NCI-H526 (cell line): ENCODE data around the gene ZMYND11.
A peak's percentile ranks its signal among the peaks of the same experiment; 100 is the strongest.

Experiments
- DNase-seq, 2 experiments: peaks; one replicate each; lab custom pipeline; 2025; lab: John Stamatoyannopoulos, UW

The ZMYND11 gene

GRCh38 chr10:135132-135600 is at the start of gene ZMYND11:
ZMYND11 (plus strand) TSS chr10:135455; CDS start chr10:180013, 44,558 bp downstream.
- peak in 1 of 2 experiments; percentile 51 for DNase-seq

- no peak for DNase-seq
These were observed 49.2 kb upstream of the ZMYND11 start for GRCh38 chr10:86031-86430.

- no peak for DNase-seq
These were observed 47.8 kb upstream of the ZMYND11 start for GRCh38 chr10:87177-88080.

- DNase-seq, result no peak
These were observed 47.0 kb upstream of the ZMYND11 start for GRCh38 chr10:88253-88652.

- DNase-seq, result no peak
These were observed 46.0 kb upstream of the ZMYND11 start for GRCh38 chr10:89248-89647.

- DNase-seq, result no peak
These were observed 45.1 kb upstream of the ZMYND11 start for GRCh38 chr10:90161-90560.

GRCh38 chr10:91313-91712 is 43.9 kb upstream of the ZMYND11 start:
- DNase-seq, result no peak

GRCh38 chr10:92153-92552 is 43.1 kb upstream of the ZMYND11 start:
- no peak for DNase-seq

GRCh38 chr10:92846-93245 is 42.4 kb upstream of the ZMYND11 start:
- peak in 1 of 2 experiments; percentile 12 for DNase-seq

GRCh38 chr10:94613-95012 is 40.6 kb upstream of the ZMYND11 start:
- no peak for DNase-seq

- no peak for DNase-seq
These were observed 39.7 kb upstream of the ZMYND11 start for GRCh38 chr10:95356-96115.

- DNase-seq, result no peak
These were observed 38.8 kb upstream of the ZMYND11 start for GRCh38 chr10:96466-96865.

GRCh38 chr10:104416-104815 is 30.8 kb upstream of the ZMYND11 start:
- DNase-seq, result no peak

- DNase-seq, result no peak
These were observed 30.2 kb upstream of the ZMYND11 start for GRCh38 chr10:104862-105565.

- no peak for DNase-seq
These were observed 29.4 kb upstream of the ZMYND11 start for GRCh38 chr10:105806-106205.

- no peak for DNase-seq
These were observed 28.5 kb upstream of the ZMYND11 start for GRCh38 chr10:106740-107139.

- DNase-seq, result no peak
These were observed 23.0 kb upstream of the ZMYND11 start for GRCh38 chr10:112246-112645.

- no peak for DNase-seq
These were observed 10.4 kb upstream of the ZMYND11 start for GRCh38 chr10:124874-125273.

GRCh38 chr10:127612-128432 is 7.4 kb upstream of the ZMYND11 start:
- DNase-seq, result no peak

- no peak for DNase-seq
These were observed 5.4 kb upstream of the ZMYND11 start for GRCh38 chr10:129810-130209.
